Hematopoietic multipotent progenitor cell (in vitro differentiated cells): ENCODE data around the gene TYROBP. TPM values are rescaled to one million over a fixed set of nuclear protein-coding genes. Genes with fewer than 3 reads are reported as not detected.
A peak's percentile ranks its signal among the peaks of the same experiment; 100 is the strongest.
"Not testable (repeated sequence)": the region's sequence is repeated elsewhere in the genome, so short reads cannot be mapped to it uniquely, and the experiment has no call there.

Experiments used
- DNase-seq, 3 donors: peaks; one replicate each; pipeline ENCODE4 v3.0.0-alpha.2; 2011 to 2015; ENCODE audit warnings: low read depth in 2 of 3, low spot score in 2 of 3
- total RNA-seq: library from RNA; depleted of rRNA; stranded (reverse); fragments of >200 nt; gene quantifications from one replicate; pipeline ENCODE4 v1.2.3, GENCODE V29; 2012

Gene TYROBP
- total RNA-seq, 1 donor, result 25.0 TPM

DNA sequence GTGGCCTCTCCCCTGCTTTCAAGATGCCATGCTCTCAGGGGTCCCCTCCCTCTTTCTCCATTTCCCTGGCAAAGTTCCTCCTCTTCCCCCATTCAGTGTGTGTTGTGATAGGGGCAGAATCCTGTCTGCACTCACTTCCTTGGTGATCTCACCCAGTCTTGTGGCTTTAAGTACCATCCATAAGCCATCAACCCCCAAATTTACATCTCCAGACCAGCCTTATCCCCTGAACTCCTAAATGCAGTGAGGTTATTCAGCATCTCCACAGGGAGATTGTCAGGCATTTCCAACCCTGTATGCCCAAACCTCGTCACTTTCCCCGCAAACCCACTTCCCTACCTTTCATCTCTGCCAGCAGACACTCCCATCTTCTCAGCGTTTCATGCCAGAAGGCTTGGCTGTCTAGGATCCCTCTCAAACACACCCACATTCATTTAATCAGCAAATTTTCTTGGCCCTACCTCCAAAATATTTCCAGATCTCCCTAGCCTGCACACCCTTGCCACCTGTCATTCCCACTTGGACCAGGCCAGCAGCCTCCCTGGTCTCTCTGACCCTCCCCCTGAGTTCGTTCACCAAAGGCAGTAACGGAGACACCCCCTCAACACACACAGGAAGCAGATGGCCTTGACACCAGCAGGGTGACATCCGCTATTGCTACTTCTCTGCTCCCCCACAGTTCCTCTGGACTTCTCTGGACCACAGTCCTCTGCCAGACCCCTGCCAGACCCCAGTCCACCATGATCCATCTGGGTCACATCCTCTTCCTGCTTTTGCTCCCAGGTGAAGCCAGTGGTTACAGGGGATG is 6.0 kb downstream of the TYROBP start, which contains the start of gene HCST:
Gene HCST, plus strand, starts transcription at position 676 of the 808 bp plus-strand sequence. Its CDS starts 65 bp downstream, at position 741.
- peak; percentile 30 to 81 (median 75) for DNase-seq

DNA sequence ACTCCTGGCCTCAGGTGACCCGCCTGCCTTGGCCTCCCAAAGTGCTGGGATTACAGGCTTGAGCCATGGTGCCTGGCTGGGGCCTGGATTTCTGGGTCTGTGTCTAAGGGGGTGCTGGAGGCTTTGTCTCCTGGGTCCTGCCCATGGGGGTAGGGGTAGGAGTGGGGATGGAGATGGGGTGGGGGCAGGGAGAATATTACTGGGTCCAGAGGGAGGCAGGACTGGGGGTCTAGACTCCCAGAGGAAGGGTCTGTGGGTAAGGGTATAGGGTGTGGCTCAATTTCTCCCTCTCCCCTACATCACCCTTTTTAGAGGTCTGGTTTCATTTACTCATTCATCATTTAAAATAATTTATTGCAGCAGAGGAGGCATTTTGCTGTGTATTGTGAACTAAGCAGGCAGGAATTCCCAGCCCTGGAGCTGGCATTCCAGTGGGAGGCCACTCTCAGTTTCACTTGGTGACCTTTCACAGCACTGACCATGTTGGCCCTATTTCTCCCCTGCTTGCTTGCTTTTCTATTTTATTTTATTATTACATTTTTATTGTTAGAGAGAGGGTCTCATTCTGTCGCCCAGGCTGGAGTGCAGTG is 6.9 kb downstream of the TYROBP start:
- DNase-seq, result no peak

DNA sequence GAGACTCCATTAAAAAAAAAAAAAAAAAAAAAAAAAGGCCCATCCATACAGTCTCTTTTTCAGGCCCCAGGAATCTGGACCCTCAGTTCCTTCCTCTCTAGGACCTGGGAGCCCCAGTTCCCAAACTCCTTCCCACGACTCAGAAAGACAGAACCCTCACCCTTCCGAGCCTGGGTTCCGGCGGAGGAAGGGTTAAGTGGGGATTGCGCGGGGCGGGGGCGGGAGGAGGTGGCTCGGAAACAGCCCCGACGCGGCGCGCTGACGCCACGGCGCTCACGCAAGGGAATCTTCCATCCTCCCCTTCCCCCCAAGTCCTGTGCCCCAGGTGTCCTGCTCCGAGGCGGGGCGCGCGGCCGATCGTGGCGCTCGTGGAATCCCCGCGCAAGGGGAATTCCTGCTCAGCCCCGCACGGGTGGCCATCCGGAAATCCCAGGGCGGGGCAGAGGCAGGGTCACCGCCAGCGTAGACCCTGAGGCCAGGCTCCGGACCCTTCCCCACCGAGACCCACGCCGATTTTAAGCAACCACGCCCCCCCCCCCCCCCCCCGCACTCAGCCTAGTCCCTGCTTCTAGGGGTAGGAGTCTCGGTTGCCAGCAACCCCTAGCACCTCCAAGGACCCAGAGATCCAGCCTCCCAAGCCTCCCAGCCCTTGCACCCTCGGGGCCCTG is 8.4 kb downstream of the TYROBP start:
- DNase-seq, result peak; percentile 85 to 87 (median 85)

DNA sequence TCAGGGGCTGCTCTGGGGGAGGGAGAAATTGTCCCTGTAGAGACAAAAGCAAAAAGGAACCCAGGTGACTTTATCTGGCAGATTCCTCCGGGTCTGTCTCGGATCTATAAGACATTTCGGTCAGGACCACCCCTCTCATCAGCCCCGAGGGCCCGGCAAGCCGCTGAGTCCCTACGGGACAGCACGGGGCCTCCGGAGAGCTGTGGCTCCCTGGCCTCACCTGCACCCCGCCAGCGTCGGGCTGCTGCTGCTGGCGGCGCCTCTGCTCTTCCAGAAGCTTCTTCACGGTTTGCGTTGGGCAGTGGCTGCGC is 9.6 kb downstream of the TYROBP start:
- DNase-seq, result no peak

DNA sequence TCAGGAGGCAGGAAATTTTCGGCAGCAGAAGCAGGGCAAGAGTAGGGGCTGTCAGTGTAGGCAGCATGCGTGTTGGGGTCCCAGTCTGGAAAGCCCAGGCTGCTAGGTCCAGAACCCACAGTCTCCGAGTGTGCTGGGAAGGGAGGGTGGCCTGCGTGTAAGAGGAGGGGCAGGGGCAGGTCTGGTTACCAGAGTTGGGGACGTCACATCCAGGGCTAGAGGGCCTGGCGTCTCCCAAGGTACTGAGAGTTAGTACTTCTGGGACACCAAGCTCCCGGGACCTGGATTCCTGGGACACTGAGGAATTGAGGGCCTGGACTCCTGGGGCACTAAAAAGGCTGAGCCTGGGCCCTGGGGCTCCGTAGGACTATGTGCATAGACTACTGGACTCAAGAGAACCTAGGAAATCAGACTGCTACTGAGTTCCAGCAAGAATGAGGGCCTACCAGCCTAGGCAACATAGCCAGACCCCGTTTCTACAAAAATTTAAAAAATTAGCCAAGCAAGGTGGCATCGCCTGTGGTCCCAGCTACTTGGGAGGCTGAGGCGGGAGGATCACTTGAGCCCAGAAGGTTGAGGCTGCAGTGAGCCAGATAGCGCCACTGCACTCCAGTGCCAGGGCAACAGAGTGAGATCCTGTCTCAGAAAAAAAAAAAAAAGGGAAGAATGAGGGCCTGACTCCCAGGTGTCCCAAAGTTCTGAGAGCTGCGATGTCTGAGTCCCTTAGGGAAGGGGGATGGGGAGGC is 10.2 kb downstream of the TYROBP start:
- no peak for DNase-seq

DNA sequence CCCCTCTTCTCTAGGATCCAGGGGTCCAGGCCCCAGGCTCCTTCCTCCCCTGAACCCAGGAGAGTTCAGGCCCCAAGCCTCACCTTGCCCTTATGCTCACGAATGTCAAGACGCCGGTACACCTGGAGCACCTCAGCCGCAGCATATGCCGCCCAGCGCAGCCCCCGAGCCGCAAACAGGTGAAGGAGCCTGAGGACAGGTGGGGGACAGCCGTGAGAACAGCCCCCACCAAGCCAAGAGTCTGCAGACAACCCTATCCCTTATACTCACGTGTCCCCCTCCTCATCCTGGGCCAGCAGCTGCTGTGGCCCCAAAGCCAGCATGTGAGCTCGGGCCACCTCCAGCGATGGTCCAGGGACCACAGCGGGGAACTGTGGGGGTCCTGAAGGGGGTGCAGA is 11.5 kb downstream of the TYROBP start:
- DNase-seq, result no peak

DNA sequence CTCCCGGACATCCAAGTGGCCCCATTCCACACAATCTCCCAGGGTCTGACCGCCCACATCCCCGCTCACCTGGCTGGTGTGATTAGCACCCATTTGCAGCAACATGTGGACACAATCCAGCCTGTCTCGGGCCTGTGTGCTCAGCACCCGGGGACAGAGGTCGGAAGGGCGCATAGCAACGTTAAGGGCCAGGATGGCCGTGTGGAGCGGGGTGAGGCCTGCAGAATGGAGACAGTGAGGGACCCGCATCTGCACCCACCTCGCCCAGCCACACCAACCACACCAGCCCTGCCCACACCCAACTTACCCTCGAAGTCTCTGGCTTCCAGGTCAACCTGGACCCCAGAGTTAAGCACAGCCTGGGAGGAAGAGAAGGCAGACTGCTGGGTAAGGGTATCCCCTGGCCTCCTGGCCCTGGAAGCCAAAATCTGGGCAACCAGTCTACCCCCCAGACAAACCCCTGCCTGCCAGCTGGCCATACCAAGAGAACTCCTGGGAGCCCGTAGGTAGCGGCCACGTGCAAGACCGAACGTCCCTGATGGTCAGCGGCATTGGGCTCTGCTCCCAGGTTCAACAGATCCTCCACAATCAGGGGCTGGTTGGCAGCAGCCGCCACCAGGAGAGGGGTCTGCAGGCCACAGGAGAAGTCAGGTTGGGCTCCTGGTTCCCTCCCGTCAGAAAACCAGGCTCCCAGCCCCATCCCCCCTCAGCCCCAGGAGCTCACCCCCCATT is 12.0 kb downstream of the TYROBP start:
- DNase-seq, result no peak

DNA sequence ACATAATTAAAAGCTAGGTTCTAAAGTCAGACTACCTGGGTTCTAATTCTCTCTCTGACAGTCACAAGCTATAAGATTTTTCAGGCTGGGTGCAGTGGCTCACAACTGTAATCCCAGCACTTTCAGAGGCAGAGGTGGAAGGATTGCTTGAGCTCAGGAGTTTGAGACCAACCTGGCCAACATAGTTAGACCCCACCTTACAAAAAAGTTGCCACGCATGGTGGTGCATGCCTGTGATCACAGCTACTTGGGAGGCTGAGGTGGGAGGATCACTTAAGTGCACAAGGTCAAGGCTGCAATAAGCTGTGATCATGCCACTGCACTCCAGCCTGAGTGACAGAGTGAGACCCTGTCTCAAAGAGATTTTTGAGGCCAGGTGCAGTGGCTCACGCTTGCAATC is 13.8 kb downstream of the TYROBP start:
- DNase-seq, result no peak

DNA sequence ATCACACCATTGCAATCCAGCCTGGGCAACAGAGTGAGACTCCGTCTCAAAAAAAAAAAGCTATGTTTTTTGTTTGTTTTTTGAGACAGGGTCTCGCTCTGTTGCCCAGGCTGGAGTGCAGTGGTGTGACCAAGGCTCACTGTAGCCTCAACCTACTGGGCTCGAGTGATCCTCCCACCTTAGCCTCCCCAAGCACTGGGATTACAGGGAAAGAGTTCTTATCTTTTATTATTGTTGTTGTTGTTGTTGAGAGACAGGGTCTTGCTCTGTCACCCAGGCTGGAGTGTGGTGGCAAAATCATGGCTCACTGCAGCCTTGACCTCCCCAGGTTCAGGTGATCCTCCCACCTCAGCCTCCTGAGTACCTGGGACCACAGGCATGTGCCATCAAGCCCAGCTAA is 16.3 kb downstream of the TYROBP start:
- not testable (repeated sequence) for DNase-seq

DNA sequence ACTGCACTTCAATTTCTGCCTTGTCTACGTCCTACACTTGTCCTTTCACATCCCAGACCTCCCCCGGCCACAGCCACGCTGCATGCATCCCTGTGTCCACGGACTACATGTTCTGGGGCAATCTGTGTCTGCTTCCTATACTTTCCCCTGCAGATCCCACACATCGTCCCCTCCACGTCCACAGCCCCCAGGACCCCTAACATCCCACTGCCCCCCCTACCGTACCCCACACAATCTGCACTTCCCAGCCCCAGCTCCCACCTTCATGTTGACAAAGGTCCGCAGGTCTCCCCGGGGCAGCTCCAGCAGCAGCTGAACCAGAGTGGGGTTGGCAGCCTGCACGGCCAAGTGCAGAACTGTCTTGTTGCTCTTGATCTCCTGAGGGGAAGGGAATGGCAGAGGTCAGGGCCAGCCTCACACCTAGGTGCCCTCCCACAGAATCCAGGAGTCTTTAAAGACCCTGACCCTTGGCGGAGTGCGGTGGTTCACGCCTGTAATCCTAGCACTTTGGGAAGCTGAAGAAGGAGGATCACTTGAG is 17.9 kb downstream of the TYROBP start:
- DNase-seq, result no peak

DNA sequence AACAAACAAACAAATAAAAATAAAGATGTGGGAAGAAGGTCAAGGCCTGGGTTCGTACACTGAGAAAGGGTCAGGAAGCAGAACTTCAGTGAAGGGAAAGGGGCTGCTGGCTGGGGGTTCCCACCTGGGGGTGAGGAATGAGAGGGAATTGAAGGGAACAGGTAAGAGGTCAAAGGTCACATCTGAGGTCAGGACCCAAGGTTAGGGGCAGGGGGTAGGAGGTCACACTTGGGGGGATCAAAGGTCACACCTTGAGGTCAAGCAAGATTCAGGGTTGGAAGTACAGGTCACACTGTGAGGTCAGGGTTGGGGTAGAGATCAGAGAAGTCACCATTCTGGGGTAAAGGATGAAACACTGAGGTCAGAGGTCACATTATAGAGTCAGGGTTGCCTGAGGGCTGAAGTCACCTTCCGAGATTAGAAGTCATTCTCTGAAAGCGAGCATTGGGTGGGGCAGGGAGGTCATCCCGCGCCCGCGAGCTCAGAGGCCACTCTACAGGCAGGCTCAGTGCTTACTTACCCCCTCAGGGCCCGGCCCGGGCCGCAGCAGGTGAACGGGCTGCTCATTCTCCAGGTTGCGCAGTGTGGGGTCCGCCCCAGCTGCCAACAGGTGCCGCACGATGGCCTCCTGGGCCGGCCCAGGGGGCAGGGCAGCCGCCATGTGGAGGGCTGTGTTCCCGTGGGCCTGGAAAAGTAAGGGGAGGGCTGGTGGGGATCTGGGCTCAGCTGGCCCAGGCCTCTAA is 18.6 kb downstream of the TYROBP start:
- DNase-seq, result no peak

DNA sequence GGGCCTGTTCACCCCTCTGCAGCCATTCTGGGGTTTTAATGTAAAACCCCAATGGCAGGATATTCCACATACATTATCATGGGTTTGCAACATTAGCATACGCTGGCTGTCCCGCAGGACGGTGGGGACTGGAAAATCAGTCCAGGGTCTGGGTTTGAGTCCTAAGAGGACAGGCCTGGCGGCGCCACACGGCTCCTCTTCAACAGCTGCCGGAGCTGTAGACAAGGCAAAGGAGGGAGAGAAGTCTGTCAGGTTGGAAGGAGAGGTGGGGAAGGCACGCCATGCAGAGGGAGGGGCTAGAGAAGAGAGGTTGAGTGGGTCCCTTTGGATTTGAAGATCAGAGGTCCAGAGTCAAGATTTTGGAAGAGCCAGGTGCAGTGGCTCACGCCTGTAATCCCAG is 19.7 kb downstream of the TYROBP start:
- no peak for DNase-seq

DNA sequence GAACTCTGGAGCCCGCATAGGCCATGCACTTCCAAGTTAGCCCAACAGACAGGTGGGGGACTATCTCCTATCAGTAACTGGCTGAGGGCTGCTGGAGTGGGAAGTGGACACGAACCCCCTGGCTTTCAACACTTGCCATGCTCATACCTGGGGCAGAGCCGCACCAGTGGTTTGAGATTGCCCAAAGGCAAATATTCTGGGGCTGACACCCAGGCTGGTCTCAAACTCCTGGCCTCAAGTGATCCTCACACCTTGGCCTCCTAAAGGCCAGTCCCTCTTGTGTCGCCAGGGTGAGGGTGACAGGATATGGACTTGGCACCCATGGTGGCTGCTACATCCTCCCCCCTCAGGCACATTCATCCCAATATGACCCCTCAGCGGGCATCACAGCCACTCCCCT is 20.9 kb downstream of the TYROBP start:
- no peak for DNase-seq

DNA sequence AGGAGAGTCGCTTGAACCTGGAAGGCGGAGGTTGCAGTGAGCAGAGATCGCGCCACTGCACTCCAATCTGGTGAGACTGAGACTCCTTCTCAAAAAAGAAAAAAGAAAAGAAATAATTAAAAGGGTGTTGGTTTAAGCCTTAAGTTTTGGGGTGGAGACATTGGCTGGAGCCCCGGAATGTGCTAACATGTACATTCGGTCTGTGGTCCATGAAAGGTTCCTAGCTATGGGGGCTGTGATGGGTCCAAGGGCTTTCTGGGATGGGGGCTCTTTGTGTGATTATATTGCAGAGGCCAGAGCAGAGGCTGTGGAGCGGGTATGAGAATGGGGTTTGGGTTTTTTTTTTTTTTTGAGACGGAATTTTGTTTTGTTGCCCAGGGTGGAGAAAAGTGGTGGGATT is 22.2 kb downstream of the TYROBP start:
- no peak for DNase-seq

DNA sequence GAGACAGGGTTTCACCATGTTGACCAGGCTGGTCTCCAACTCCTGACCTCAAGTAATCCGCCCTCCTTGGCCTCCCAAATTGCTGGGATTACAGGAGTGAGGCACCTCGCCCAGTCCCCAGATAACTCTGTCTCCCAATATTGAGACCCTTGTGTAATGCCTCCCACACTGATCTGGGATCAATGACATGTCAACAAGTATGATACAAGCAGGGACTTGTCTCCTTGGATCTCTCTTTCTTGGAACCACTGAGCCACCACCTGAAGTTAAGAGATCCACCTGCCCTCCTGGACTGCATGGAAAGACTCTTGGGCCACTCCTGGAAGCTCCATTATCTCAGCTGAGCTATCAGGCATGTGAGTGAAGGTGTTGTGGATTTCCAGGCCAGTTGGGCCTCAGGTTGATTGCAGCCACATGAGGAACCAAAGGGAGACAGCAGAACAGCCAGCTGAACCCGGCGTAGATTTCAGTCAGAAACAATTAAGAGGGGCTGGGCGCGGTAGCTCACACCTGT is 22.8 kb downstream of the TYROBP start:
- DNase-seq, result no peak

DNA sequence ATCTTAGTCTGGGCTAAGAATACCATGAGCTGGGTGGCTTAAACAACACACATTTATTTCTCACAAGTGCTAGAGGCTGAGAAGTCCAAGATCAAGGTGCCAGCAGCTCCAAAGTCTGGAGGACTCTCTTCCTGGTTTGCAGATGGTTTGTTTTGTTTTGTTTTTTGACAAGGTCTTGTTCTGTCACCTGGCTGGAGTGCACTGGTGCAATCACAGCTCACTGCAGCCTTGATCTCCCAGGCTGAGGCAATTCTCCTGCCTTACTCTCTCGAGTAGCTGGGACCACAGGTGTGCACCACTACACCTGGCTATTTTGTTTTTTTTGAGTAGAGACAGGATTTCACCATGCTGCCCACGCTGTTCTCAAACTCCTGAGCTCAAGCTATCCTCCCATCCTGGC is 24.2 kb downstream of the TYROBP start:
- no peak for DNase-seq

DNA sequence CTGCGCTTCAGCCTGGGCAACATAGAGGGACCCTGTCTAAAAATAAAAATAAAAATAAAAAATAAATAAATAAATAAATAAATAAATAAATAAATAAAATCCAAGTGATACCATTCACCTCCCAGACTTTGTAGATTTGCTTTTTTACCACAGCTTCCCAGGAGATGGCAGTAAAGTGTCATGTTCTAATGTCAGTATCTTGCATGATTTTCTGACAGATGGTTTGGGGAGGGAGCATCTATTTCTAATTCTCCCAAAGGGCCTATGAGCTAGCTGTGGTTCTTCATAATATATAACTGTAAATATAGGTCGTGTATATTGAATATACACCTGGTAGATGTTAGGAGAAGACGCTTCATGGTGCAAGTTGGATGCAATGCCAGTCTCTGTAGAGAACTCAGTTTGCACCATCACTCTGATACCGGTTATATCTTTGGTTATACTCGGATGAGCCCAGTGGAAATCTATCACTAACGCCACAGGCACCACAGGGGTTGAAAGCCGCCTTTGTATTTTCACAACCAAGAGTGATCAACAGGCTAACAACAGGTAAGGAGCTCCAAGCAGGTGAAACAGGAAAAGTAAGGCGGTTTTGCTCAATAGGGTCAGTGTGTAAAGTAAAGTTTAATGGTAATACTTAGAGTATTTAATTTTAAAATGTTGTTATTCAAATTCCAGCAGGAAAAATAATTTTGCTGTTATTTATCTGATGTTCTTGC is 25.8 kb downstream of the TYROBP start:
- DNase-seq, result peak in 2 of 3 donors; percentile 73 to 88

DNA sequence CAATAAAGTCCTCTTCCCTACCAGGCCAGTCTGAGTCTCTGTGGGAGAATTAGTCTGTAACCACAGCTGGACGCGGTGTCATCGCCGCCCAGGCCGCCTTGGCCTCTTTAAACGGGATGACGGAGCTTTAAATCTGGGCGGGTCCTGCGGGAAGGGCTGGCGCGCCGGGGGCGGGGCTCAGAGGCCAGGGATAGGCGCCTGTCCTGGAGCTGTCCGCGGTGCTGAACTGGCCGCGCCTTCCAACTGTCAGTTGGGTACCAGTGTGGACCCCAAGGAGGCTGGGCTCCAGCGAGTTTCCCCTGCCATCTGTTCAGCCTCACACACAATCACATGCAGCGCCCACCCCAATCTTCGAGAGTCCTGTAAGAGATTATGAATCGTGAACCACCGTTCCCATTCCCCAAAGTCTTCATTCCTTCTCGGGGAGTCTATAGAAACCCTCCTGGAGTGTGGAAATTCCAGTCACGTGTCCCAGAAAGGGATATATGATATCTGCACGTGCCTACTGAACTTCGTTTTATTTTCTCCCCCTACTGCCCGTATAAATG is 28.3 kb downstream of the TYROBP start:
- peak; percentile 44 to 88 (median 86) for DNase-seq
